Measurements from ENCODE around the gene RAP1A.
A peak's percentile ranks its signal among the peaks of the same experiment; 100 is the strongest.

Gene RAP1A

DNA sequence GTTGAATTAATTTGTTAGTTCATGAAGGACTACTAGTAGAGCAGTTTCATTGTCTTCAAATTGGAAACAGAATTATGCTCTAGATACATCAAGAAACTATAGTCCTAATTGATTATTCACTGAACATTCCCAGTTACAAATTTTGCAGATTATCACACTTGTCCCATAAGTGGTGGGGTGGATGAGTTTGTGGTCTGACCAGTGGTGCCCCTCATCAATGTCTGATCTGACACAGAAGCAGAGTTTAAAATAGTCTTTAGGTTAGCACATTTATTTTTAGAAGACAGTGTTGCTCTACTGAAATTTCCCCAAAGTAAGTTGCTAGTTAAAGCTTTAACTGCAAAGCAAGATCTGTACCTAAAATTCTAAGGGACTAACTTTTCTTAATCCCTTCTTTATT lies 76.7 kb downstream of the RAP1A start:
- no peak overlapping the region for H3K4me3 ChIP-seq (ENCODE audit: low read depth, low read length)
- TF ChIP-seq, protein P1, sequence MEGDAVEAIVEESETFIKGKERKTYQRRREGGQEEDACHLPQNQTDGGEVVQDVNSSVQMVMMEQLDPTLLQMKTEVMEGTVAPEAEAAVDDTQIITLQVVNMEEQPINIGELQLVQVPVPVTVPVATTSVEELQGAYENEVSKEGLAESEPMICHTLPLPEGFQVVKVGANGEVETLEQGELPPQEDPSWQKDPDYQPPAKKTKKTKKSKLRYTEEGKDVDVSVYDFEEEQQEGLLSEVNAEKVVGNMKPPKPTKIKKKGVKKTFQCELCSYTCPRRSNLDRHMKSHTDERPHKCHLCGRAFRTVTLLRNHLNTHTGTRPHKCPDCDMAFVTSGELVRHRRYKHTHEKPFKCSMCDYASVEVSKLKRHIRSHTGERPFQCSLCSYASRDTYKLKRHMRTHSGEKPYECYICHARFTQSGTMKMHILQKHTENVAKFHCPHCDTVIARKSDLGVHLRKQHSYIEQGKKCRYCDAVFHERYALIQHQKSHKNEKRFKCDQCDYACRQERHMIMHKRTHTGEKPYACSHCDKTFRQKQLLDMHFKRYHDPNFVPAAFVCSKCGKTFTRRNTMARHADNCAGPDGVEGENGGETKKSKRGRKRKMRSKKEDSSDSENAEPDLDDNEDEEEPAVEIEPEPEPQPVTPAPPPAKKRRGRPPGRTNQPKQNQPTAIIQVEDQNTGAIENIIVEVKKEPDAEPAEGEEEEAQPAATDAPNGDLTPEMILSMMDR (IDR thresholded peaks at IDR 0.05; ENCODE audit: control insufficient read depth, extremely low read depth, insufficient read depth), result no peak
- no peak for DNase-seq (ENCODE audit: low read depth)

DNA sequence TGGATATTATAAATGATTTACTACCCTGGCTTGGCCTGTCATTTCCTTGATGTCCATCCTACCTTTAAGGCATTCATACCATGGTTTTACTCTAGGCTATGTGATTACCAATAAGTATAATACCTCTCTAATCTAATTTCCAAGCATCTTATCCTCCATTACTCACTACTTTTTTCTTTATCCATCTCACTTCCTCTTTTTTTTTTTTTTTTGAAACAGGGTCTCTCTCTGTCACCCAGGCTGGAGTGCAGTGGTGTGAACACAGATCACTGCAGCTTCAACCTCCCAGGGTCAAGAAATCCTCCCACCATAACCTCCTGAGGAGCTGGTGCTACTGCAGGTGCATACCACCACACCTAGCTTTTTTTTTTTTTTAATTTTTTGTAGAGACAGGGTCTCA lies 79.7 kb downstream of the RAP1A start:
- no peak overlapping the region for H3K4me3 ChIP-seq (ENCODE audit: low read depth, low read length)
- TF ChIP-seq, protein P1 (IDR thresholded peaks at IDR 0.05; ENCODE audit: control insufficient read depth, extremely low read depth, insufficient read depth), result no peak
- DNase-seq (ENCODE audit: low read depth), result no peak

DNA sequence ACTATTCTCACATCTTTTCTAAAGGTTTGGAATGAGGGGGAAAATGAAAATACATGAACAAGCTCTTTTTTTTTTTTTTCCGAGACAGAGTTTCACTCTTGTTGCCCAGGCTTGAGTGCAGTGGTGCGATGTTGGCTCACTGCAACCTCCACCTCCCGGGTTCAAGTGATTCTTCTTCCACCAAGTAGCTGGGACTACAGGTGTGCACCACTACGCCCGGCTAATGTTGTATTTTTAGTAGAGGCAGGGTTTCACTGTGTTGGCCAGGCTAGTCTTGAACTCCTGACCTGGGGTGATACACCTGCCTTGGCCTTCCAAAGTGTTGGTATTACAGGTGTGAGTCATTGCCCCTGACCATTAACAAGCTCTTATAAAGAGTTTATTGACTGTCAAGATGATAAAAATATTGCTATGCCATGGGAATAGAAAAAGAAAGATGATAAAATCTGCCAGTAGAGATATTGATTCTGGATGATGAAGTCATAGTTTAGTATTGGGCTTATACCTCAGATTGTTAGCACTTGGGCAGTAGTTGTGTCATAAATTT lies 83.0 kb downstream of the RAP1A start:
- peak; percentile 54 for DNase-seq (ENCODE audit: low read depth)
- no peak overlapping the region for H3K4me3 ChIP-seq (ENCODE audit: low read depth, low read length)
- TF ChIP-seq, protein P1 (IDR thresholded peaks at IDR 0.05; ENCODE audit: control insufficient read depth, extremely low read depth, insufficient read depth), result no peak

DNA sequence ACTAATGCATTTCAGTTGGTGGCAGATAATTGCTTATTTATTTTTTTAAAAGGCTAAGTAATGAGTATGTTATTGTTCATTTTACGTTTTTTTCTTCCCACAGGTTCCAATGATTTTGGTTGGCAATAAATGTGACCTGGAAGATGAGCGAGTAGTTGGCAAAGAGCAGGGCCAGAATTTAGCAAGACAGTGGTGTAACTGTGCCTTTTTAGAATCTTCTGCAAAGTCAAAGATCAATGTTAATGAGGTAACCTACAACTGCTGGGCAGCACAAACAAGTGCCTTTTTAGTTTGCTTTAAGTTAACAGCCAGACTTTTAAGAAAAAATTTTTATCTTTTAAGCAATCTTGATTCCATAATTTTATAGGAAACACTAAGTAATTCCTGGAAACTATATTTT lies 84.7 kb downstream of the RAP1A start:
- TF ChIP-seq, protein P1 (IDR thresholded peaks at IDR 0.05; ENCODE audit: control insufficient read depth, extremely low read depth, insufficient read depth), result no peak
- DNase-seq (ENCODE audit: low read depth), result no peak
- no peak overlapping the region for H3K4me3 ChIP-seq (ENCODE audit: low read depth, low read length)

DNA sequence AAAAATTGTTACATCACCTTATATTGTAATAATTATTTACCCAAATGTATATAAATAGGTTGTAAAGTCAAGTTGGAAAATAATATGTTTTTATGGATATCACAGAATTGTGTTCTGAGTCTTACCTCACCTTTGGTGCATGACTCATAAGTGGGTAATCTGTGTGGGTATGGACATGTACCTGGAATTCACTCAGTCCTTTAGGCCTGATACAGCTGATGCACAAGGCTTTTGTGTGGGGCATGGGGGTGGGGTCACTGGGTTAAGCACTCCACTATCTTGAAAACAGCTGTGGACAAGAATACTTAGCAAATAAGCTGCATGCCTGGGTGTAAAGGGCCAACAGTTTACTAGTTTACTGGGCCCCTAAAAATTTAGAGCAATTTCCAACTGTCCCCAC lies 85.2 kb downstream of the RAP1A start:
- TF ChIP-seq, protein P1 (IDR thresholded peaks at IDR 0.05; ENCODE audit: control insufficient read depth, extremely low read depth, insufficient read depth), result no peak
- peak; percentile 52 for DNase-seq (ENCODE audit: low read depth)
- H3K4me3 ChIP-seq (ENCODE audit: low read depth, low read length), result no peak overlapping the region

DNA sequence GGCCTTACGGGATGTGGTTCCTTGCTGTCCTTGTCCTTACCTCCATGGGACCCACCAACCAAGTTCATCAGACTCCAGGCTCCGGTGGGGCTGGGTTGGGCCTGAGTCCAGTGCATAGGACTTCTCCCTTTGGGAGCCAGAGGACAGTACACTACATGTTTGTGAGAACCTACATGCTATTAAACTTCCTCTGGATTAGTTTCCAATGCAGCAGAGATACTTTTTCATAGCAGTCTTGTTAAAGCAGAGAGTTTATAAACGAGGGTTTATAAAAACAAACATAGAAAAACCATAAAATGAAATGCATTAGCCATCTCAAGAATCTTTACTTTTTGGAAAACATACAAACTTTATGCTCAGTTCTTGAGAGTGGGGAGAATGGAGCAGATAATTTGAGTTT lies 86.3 kb downstream of the RAP1A start:
- no peak overlapping the region for H3K4me3 ChIP-seq (ENCODE audit: low read depth, low read length)
- DNase-seq (ENCODE audit: low read depth), result peak; percentile 25
- TF ChIP-seq, protein P1 (IDR thresholded peaks at IDR 0.05; ENCODE audit: control insufficient read depth, extremely low read depth, insufficient read depth), result no peak

DNA sequence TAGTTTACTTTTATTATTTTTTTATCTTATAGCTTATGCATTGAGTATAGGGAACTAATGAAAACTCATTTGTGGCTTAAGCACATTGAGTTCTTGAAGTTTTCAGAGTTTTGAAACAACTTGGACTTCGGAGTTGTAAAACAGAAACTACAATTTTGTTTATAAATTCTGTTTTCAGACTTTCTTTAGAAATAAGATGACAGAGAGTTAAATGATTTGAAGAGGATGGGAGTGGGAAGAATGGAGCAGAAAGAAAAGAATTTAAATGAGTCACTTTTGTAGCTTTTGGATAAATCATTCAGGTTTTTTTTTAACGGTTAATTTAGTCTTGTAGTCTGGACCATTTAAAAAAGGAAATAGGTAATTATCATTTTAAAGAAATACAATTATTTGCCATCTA lies 87.3 kb downstream of the RAP1A start:
- H3K4me3 ChIP-seq (ENCODE audit: low read depth, low read length), result no peak overlapping the region
- TF ChIP-seq, protein P1 (IDR thresholded peaks at IDR 0.05; ENCODE audit: control insufficient read depth, extremely low read depth, insufficient read depth), result no peak
- DNase-seq (ENCODE audit: low read depth), result no peak
